HG03469 (cell line): ENCODE results near the gene RFFL.

Source experiments
- ATAC-seq: cut with Tn5 transposase; IDR thresholded peaks from one replicate; pipeline ENCODE4 v1.9.1; 2021; ENCODE audit warnings: mild to moderate bottlenecking, moderate library complexity, moderate number of reproducible peaks; ENCODE audit not compliant: unreplicated experiment

Gene RFFL

GRCh38 chr17:35081638-35082037, 18.1 kb upstream of the RFFL start:
- no peak for ATAC-seq

GRCh38 chr17:35080536-35080935, 17.0 kb upstream of the RFFL start:
- ATAC-seq = no peak

GRCh38 chr17:35079547-35080423, 16.3 kb upstream of the RFFL start:
- ATAC-seq = no peak

- no peak for ATAC-seq
Observed at GRCh38 chr17:35076874-35077273, 13.4 kb upstream of the RFFL start.

GRCh38 chr17:35074711-35075707, 11.5 kb upstream of the RFFL start:
- ATAC-seq = no peak

GRCh38 chr17:35073991-35074627, 10.6 kb upstream of the RFFL start:
- no peak for ATAC-seq

- ATAC-seq = no peak
Observed at GRCh38 chr17:35073183-35073790, 9.8 kb upstream of the RFFL start.

- ATAC-seq = no peak
Observed at GRCh38 chr17:35069311-35069710, 5.8 kb upstream of the RFFL start.

- ATAC-seq = no peak
Observed at GRCh38 chr17:35068249-35068648, 4.7 kb upstream of the RFFL start.

- no peak for ATAC-seq
Observed at GRCh38 chr17:35065880-35066279, 2.4 kb upstream of the RFFL start.

GRCh38 chr17:35064516-35065215, 1.2 kb upstream of the RFFL start:
- ATAC-seq = no peak

GRCh38 chr17:35062308-35062707, 1.2 kb downstream of the RFFL start:
- no peak for ATAC-seq

GRCh38 chr17:35057332-35057915, 6.1 kb downstream of the RFFL start:
- ATAC-seq = no peak

- no peak for ATAC-seq
Observed at GRCh38 chr17:35056013-35056412, 7.5 kb downstream of the RFFL start.

- no peak for ATAC-seq
Observed at GRCh38 chr17:35053204-35053603, 10.3 kb downstream of the RFFL start.

- ATAC-seq = no peak
Observed at GRCh38 chr17:35052780-35053179, 10.7 kb downstream of the RFFL start.

GRCh38 chr17:35052241-35052610, 11.3 kb downstream of the RFFL start:
- ATAC-seq = no peak

- no peak for ATAC-seq
Observed at GRCh38 chr17:35051579-35052240, 11.8 kb downstream of the RFFL start.

GRCh38 chr17:35051183-35051578, 12.3 kb downstream of the RFFL start:
- no peak for ATAC-seq
